Breast epithelium (tissue), 3 donors: ENCODE data around the gene CRTAP.
"Not testable (repeated sequence)": the region's sequence is repeated elsewhere in the genome, so short reads cannot be mapped to it uniquely, and the experiment has no call there.

Experiments
- POLR2A ChIP-seq: fragments of 450-650 bp; IDR thresholded peaks from one replicate; pipeline ENCODE4 v1.6.1; 2016; ENCODE audit warnings: antibody characterized with exemption, mild to moderate bottlenecking, moderate library complexity
- POLR2AphosphoS5 ChIP-seq, 3 donors: sonication (generic); formaldehyde crosslinking; IDR thresholded peaks; one replicate each; pipeline ENCODE4 v1.6.1; 2017; ENCODE audit warnings: antibody characterized with exemption in 3 of 3
- TF ChIP-seq, protein P1 (sequence below), 3 donors: fragments of 450-650 bp; IDR thresholded peaks; one replicate each; pipeline ENCODE4 v1.5.1; 2016 to 2017; ENCODE audit warnings: antibody characterized with exemption in 3 of 3, mild to moderate bottlenecking in 3 of 3, moderate library complexity in 3 of 3

DNA sequence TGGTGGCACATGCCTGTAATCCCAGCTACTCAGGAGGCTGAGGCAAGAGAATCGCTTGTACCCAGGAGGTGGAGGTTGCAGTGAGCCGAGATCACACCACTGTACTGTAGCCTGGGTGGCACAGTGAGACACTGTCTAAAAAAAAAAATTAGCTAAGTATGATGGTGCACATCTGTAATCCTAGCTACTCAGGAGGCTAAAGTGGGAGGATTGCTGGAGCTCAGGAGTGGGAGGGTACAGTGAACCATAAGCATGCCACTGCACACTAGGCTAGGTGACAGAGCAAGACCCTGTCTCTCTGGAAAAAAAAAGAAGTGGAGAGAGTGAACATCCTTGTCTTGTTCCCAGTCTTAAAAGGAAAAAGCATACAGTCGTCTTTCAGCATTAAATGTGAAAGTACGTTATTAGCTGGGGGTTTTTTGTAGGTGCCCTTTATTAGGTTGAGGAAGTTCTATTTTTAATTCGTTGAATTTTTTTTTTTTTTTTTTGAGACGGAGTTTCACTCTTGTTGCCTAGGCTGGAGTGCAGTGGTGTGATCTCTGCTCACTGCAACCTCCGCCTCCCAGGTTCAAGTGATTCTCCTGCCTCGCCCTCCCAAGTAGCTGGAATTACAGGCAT is 25.3 kb downstream of the CRTAP start:
- TF ChIP-seq, protein P1, sequence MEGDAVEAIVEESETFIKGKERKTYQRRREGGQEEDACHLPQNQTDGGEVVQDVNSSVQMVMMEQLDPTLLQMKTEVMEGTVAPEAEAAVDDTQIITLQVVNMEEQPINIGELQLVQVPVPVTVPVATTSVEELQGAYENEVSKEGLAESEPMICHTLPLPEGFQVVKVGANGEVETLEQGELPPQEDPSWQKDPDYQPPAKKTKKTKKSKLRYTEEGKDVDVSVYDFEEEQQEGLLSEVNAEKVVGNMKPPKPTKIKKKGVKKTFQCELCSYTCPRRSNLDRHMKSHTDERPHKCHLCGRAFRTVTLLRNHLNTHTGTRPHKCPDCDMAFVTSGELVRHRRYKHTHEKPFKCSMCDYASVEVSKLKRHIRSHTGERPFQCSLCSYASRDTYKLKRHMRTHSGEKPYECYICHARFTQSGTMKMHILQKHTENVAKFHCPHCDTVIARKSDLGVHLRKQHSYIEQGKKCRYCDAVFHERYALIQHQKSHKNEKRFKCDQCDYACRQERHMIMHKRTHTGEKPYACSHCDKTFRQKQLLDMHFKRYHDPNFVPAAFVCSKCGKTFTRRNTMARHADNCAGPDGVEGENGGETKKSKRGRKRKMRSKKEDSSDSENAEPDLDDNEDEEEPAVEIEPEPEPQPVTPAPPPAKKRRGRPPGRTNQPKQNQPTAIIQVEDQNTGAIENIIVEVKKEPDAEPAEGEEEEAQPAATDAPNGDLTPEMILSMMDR (IDR thresholded peaks at IDR 0.05): not testable (repeated sequence)
- not testable (repeated sequence) for TF ChIP-seq POLR2AphosphoS5 (IDR thresholded peaks at IDR 0.05); POLR2A
